Hematopoietic multipotent progenitor cell treated with erythropoietin and hydrocortisone succinate and interleukin-3 and kit ligand, for 15 days (in vitro differentiated cells): ENCODE measurements around the gene KLHL29.

Experiments
- DNase-seq: peaks from one replicate; pipeline ENCODE4 v3.0.0-alpha.2; 2015; ENCODE audit warnings: low spot score

The KLHL29 gene

GRCh38 chr2:23531280-23531679 lies 146.3 kb downstream of the KLHL29 start:
- DNase-seq, result no peak

- DNase-seq, result no peak
Observed at GRCh38 chr2:23531881-23532280, 146.9 kb downstream of the KLHL29 start.

- no peak for DNase-seq
Observed at GRCh38 chr2:23532391-23533337, 147.7 kb downstream of the KLHL29 start.

DNA sequence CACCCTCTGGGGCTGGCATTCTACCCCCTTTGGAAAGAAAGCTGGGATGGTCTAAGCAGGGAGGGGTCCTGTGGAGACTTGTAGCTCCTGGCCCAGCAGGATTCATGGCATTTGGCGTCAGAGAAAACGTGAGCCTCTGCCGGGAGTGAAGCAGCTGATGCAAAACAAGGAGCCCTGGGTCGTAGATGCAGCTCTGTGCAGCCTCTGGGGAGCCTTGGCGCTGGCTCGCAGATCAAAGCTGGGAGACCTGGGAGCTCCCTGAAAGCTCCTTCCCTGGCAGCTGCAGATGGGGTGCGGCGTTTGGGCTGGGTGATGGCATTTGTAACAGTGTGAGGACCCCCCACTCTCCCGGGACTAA lies 148.3 kb downstream of the KLHL29 start:
- DNase-seq, result no peak

DNA sequence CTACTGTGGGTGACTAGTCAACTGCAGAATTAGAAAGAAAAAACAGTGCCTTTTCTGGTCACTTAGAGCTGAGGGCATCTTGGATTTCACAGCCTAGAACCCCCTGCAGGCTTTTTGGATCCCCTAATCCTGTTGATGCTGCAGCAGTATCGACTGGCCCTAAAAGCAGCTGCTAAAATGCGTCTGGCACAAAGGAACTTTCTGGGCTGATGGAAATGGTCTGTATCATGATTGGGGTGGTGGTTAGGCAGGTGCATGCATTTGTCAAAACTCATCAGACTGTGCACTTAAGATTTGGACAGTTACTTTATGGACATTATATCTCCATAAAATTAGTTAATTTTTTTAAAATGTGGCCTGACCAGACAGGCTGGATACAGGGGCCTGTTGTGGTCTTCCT lies 149.8 kb downstream of the KLHL29 start:
- no peak for DNase-seq

DNA sequence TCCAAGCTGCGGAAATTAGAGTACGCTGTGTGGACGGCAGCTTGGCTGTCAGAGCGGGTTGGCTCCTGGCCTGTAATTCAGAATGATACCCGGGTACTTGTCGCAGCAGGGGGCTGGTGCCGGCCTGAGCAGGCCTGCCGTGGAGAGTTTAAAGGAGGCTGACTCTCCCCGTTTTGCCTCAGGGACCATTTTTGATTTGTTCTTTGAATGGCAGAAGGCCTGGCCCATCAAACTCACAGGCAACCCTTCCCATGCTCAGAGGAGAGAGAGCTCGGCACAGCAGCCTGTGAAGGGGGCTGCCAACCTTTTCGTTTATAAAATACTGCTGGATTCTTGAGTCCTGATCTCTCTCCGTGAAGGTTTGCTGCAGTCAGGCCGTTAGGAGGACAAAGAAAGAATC lies 151.3 kb downstream of the KLHL29 start:
- no peak for DNase-seq

- no peak for DNase-seq
Observed at GRCh38 chr2:23537991-23538390, 153.0 kb downstream of the KLHL29 start.

DNA sequence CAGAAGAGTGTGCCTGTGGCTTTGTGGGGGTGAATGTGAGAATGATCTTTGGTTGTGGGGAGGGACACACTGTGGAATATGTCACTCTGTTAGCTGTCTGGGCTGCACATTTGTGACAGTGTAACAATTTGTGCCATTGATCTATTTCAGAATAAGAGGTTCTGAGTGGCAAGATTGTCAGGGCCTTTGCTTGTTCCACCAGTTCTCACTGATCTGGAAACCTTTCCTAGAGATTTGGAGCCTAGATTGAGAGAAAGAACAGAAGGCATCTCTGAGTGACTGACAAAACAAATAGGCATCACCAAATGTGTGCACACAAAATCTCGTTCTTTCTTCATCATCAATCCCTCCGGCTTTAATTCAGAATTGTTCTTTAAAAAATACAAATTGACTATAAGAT lies 153.6 kb downstream of the KLHL29 start:
- no peak for DNase-seq

GRCh38 chr2:23540804-23541360 lies 155.9 kb downstream of the KLHL29 start:
- no peak for DNase-seq

DNA sequence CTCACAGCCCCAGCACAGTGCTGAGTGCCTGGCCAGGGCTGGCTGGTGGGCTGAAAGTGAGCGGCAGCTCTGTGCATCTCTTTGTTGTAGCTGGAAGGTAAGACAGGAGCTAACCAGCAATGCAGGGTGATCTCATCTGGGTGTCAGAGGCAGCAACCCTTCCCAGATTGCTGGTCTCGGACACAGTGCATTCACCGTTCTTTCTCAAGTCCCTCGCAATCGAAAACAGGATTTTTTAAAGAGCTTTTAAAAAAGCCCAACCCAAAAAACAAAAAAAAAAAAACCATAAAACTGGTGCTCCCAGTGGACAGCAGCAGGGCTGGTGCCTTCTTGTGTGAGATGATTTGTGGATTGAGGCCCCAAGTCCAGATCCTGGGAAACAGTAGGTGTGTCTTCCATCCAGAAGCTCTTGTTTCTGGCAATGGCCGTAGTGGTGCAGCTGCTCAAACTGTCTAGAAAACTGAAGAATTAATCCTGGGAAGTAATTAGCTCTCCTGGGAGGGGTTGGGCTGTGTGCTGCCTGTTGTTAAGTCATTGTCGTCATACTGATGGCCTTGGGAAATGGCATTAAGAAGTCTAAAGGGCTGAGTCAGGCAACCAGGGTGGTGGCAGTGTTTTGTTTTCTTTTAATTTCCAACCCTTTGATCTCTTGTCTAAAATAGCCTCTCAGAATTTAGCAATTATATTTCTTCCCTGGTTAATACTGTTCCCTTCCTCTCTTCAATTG lies 156.7 kb downstream of the KLHL29 start:
- no peak for DNase-seq

GRCh38 chr2:23542230-23542789 lies 157.3 kb downstream of the KLHL29 start:
- no peak for DNase-seq

- no peak for DNase-seq
Observed at GRCh38 chr2:23543302-23543701, 158.3 kb downstream of the KLHL29 start.

- no peak for DNase-seq
Observed at GRCh38 chr2:23543728-23544127, 158.7 kb downstream of the KLHL29 start.

DNA sequence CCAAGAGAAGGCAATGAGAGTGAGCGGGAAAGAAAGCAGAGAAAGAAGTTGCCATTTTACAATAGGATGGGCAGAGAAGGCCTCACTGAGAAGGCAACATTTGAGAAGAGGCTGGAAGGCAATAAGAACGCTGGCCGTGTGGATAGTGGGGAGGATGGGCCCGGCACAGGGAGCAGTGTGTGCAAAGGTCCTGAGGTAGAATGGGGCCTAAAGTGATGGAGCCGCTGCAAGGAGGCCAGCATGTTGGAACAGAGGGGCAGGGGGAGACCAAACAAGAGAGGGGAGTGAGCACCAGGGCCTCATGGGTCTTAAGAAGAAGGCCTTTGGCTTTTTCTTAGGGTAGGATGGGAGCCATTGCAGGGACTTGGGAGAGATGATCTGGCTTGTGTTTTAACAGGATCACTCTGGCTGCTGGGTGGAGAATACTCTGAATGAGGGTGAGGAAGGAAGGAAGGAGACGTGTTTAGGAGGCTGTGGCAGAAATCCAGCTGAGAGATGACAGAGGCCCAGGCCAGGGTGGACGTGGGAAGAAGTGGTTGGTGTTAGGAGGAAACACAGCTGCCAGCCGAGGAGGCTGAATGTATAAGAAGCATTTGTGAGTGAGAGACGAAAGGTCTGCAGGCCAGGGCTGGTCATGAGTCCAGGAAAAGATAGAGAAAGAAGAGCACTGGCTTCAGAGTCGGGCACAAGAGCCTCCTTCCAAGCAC lies 159.8 kb downstream of the KLHL29 start:
- no peak for DNase-seq

DNA sequence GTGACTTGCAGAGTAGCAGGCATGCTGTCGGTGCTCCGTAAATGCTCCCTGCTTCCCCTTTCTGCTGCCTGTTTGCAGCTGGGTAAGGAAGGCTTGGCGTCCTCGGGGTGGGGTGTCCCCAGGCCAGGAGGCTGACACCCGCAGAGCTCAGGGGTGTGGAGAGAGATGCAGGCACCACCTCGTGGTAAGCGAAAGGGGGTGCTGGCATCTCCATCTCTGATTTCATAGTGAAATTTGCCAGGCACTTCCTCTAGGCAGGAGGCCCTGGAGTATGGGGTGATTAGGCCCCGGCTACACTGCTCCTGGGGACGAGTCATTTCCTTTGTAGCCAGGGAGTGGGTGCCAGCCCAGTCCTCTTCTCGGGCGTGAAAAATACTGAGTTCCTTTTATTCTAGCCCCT lies 160.4 kb downstream of the KLHL29 start:
- no peak for DNase-seq

DNA sequence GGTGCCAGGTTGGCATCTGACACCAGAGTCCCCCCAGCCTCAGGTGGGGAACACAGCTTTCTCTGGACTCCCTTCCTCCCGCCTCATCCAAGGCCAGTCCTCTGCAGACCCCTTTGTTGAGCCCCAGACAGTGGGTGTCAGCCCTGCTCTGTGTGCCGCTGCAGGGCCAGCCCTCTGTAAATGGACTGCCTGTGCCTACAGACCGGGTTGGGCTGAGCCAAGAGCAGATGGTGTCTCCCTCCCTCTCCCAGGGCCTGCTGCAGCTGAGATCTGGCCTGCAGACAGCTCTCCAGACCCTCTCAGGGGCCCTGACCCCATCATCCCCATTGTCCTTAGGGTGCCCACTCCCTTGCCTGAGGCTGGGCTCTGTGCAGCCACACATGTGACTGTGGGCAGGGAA lies 160.8 kb downstream of the KLHL29 start:
- DNase-seq, result no peak

GRCh38 chr2:23546913-23547312 lies 161.9 kb downstream of the KLHL29 start:
- DNase-seq, result no peak

GRCh38 chr2:23547725-23548124 lies 162.7 kb downstream of the KLHL29 start:
- DNase-seq, result no peak

DNA sequence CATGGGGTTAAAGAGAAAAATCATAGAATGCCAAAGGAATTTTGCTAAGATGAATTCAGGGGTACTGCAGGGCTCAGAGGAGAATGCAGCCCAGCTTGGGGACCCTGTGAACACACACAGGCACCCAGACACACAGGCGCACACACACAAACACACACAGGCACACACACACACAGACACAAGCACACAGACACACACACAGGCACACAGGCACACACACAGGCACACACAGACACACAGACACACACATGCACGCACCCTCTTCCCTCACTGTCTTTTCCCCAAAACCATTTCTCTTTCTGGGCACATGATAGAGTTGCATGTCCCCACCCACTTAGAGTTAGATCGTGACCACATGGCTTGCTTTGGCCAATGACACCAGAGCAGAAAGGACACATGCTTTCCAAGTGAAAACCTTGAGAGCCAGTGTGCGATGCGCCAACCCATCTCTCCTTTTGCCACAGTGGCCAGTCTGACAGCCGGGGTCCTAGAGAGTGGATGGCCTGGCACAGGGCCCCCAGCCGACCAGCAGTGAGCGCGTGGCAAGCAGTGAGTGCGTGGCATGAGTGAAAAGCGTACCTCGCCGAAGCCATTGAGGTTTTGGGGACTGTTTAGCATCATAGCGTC lies 163.3 kb downstream of the KLHL29 start:
- DNase-seq, result no peak

- DNase-seq, result no peak
Observed at GRCh38 chr2:23549051-23549450, 164.1 kb downstream of the KLHL29 start.

DNA sequence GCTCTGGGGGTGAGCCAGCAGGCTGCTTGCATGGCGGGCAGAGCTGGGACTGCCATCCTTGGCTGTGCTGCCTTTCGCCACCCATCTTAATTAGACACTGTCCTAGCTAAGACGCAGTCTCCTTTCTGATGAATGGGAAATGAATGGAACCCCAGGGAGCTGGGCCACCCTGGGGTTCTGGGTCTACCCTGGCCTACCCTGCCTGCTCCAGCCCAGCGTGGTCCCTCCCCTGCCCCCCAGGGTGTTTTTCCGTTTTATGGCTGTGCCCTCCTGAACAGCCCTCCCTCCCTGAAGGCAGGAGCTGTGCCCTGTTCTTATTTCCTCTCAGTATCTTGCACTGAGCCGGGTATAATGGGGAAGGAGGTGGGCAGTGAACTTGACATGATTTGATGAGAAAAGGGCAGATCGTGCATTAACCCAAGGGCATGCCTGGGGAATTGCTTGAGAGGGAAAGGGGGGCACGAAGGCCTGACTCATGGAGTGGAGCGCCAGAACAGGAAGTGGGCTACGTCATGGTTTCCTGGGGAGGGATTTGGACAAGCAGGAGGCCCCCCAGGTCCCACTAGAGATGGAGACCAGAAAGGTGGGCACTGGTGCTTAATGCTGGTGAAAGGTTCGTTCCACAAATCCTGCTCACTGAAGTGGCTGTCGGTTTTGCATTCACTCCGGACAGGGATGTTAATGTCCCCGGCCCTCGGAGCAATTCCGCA lies 165.0 kb downstream of the KLHL29 start:
- DNase-seq, result no peak
